ENCODE measurements around the gene DHX9. TPM values are rescaled to one million over a fixed set of nuclear protein-coding genes. Genes with fewer than 3 reads are reported as not detected.

Gene DHX9
- total and polyA plus RNA-seq, 4 experiments from 2014 or later, result 100 to 222 (median 165) TPM

GRCh38 chr1:182803846-182804245 lies 35.3 kb upstream of the DHX9 start:
- no peaks in the 10 kb centered on the region for H3K4me1 ChIP-seq (ENCODE audit: insufficient read depth, low read length)
- peaks cover 13 to 41% of the 10 kb centered on the region in 2 donors for H3K36me3 Mint-ChIP-seq
- H3K4me3 Mint-ChIP-seq, result no peak overlapping the region
- H3K4me1 Mint-ChIP-seq, result no peaks in the 10 kb centered on the region
- H3K27ac ChIP-seq (ENCODE audit: low read depth, low read length), result no peak overlapping the region
- H3K27me3 Mint-ChIP-seq, result no peaks in the 10 kb centered on the region
- DNase-seq, result no peak
- ChIA-PET CTCF (ENCODE audit: partially characterized antibody) (no interaction called here), POLR2A (ENCODE audit: partially characterized antibody) (no interaction called here)
- no peaks in the 10 kb centered on the region for H3K9me3 ChIP-seq (ENCODE audit: control insufficient read depth in 1 of 2, low read length in 2 of 2)
- H3K36me3 ChIP-seq (ENCODE audit: insufficient read depth, low read length), result no peaks in the 10 kb centered on the region
- no peak overlapping the region for H3K4me3 ChIP-seq (ENCODE audit: low read length in 2 of 2)
- H3K27ac Mint-ChIP-seq, result no peak overlapping the region
- H3K9me3 Mint-ChIP-seq, result no peaks in the 10 kb centered on the region
- intact Hi-C loops (cut with micrococcal nuclease), result no loop called here
- H3K27me3 ChIP-seq (ENCODE audit: insufficient read depth, low read length), result no peaks in the 10 kb centered on the region

- Histone ChIP-seq H3K4me3 (ENCODE audit: low read length in 2 of 2) (no peak overlapping the region), H3K9me3 (ENCODE audit: control insufficient read depth in 1 of 2, low read length in 2 of 2) (no peaks in the 10 kb centered on the region), H3K27ac (ENCODE audit: low read depth, low read length) (no peak overlapping the region), H3K4me1 (ENCODE audit: insufficient read depth, low read length) (no peaks in the 10 kb centered on the region), H3K27me3 (ENCODE audit: insufficient read depth, low read length) (no peaks in the 10 kb centered on the region), H3K36me3 (ENCODE audit: insufficient read depth, low read length) (no peaks in the 10 kb centered on the region)
- H3K27me3 Mint-ChIP-seq, result no peaks in the 10 kb centered on the region
- H3K4me3 Mint-ChIP-seq, result no peak overlapping the region
- intact Hi-C loops (cut with micrococcal nuclease), result no loop called here
- H3K36me3 Mint-ChIP-seq, result peaks cover 13 to 44% of the 10 kb centered on the region in 2 donors
- ChIA-PET POLR2A (ENCODE audit: partially characterized antibody) (no interaction called here), CTCF (ENCODE audit: partially characterized antibody) (no interaction called here)
- H3K27ac Mint-ChIP-seq, result peak overlapping the region in 1 of 7 donors; percentile 37
- no peaks in the 10 kb centered on the region for H3K4me1 Mint-ChIP-seq
- DNase-seq, result no peak
- H3K9me3 Mint-ChIP-seq, result no peaks in the 10 kb centered on the region
Observed at GRCh38 chr1:182806015-182806678, 33.0 kb upstream of the DHX9 start.

GRCh38 chr1:182807907-182808306 lies 31.2 kb upstream of the DHX9 start:
- Mint-ChIP-seq H3K27me3 (no peaks in the 10 kb centered on the region), H3K9me3 (no peaks in the 10 kb centered on the region), H3K4me1 (no peaks in the 10 kb centered on the region), H3K36me3 (peaks cover 13 to 53% of the 10 kb centered on the region in 2 donors), H3K4me3 (no peak overlapping the region), H3K27ac (no peak overlapping the region)
- intact Hi-C loops (cut with micrococcal nuclease), result no loop called here
- DNase-seq, result no peak
- no peak overlapping the region for H3K27ac ChIP-seq (ENCODE audit: low read depth, low read length)
- ChIA-PET POLR2A (ENCODE audit: partially characterized antibody) (no interaction called here), CTCF (ENCODE audit: partially characterized antibody) (no interaction called here)
- H3K27me3 ChIP-seq (ENCODE audit: insufficient read depth, low read length), result no peaks in the 10 kb centered on the region
- no peaks in the 10 kb centered on the region for H3K9me3 ChIP-seq (ENCODE audit: control insufficient read depth in 1 of 2, low read length in 2 of 2)
- H3K4me3 ChIP-seq (ENCODE audit: low read length in 2 of 2), result no peak overlapping the region
- H3K4me1 ChIP-seq (ENCODE audit: insufficient read depth, low read length), result no peaks in the 10 kb centered on the region
- H3K36me3 ChIP-seq (ENCODE audit: insufficient read depth, low read length), result no peaks in the 10 kb centered on the region

GRCh38 chr1:182809414-182809957 lies 29.7 kb upstream of the DHX9 start:
- Mint-ChIP-seq H3K9me3 (no peaks in the 10 kb centered on the region), H3K27me3 (no peaks in the 10 kb centered on the region), H3K4me3 (no peak overlapping the region), H3K36me3 (peaks cover 16 to 47% of the 10 kb centered on the region in 2 donors), H3K27ac (no peak overlapping the region), H3K4me1 (no peaks in the 10 kb centered on the region)
- no peaks in the 10 kb centered on the region for H3K27me3 ChIP-seq (ENCODE audit: insufficient read depth, low read length)
- ChIA-PET POLR2A (ENCODE audit: partially characterized antibody) (no interaction called here), CTCF (ENCODE audit: partially characterized antibody) (no interaction called here)
- no peaks in the 10 kb centered on the region for H3K36me3 ChIP-seq (ENCODE audit: insufficient read depth, low read length)
- H3K4me1 ChIP-seq (ENCODE audit: insufficient read depth, low read length), result no peaks in the 10 kb centered on the region
- H3K27ac ChIP-seq (ENCODE audit: low read depth, low read length), result no peak overlapping the region
- H3K9me3 ChIP-seq (ENCODE audit: control insufficient read depth in 1 of 2, low read length in 2 of 2), result no peaks in the 10 kb centered on the region
- H3K4me3 ChIP-seq (ENCODE audit: low read length in 2 of 2), result no peak overlapping the region
- intact Hi-C loops (cut with micrococcal nuclease), result no loop called here
- no peak for DNase-seq

GRCh38 chr1:182811975-182812722 lies 27.0 kb upstream of the DHX9 start:
- ChIA-PET CTCF (ENCODE audit: partially characterized antibody) (interaction anchor here (2.2 kb wide), 1 partner anchor 217 kb away, joined by 8 read pairs; no protein-coding TSS in a partner anchor), POLR2A (ENCODE audit: partially characterized antibody) (no interaction called here)
- Histone ChIP-seq H3K36me3 (ENCODE audit: insufficient read depth, low read length) (peaks cover 2% of the 10 kb centered on the region), H3K9me3 (ENCODE audit: control insufficient read depth in 1 of 2, low read length in 2 of 2) (no peaks in the 10 kb centered on the region), H3K4me1 (ENCODE audit: insufficient read depth, low read length) (no peaks in the 10 kb centered on the region), H3K4me3 (ENCODE audit: low read length in 2 of 2) (no peak overlapping the region), H3K27ac (ENCODE audit: low read depth, low read length) (no peak overlapping the region), H3K27me3 (ENCODE audit: insufficient read depth, low read length) (no peaks in the 10 kb centered on the region)
- Mint-ChIP-seq H3K27me3 (no peaks in the 10 kb centered on the region), H3K4me3 (no peak overlapping the region), H3K27ac (no peak overlapping the region), H3K9me3 (no peaks in the 10 kb centered on the region), H3K36me3 (peaks cover 20 to 41% of the 10 kb centered on the region in 2 donors), H3K4me1 (no peaks in the 10 kb centered on the region)
- intact Hi-C loops (cut with micrococcal nuclease), result no loop called here
- no peak for DNase-seq

- intact Hi-C loops (cut with micrococcal nuclease), result no loop called here
- H3K27ac Mint-ChIP-seq, result no peak overlapping the region
- no peaks in the 10 kb centered on the region for H3K4me1 ChIP-seq (ENCODE audit: insufficient read depth, low read length)
- DNase-seq, result no peak
- ChIA-PET POLR2A (ENCODE audit: partially characterized antibody) (no interaction called here), CTCF (ENCODE audit: partially characterized antibody) (no interaction called here)
- H3K4me3 ChIP-seq (ENCODE audit: low read length in 2 of 2), result no peak overlapping the region
- peak overlapping the region in 1 of 8 donors; percentile 13 for H3K4me3 Mint-ChIP-seq
- H3K36me3 ChIP-seq (ENCODE audit: insufficient read depth, low read length), result peaks cover 6% of the 10 kb centered on the region
- H3K27me3 Mint-ChIP-seq, result no peaks in the 10 kb centered on the region
- no peaks in the 10 kb centered on the region for H3K27me3 ChIP-seq (ENCODE audit: insufficient read depth, low read length)
- H3K27ac ChIP-seq (ENCODE audit: low read depth, low read length), result no peak overlapping the region
- H3K36me3 Mint-ChIP-seq, result peaks cover 43 to 61% of the 10 kb centered on the region in 2 donors
- H3K9me3 ChIP-seq (ENCODE audit: control insufficient read depth in 1 of 2, low read length in 2 of 2), result no peaks in the 10 kb centered on the region
- no peaks in the 10 kb centered on the region for H3K4me1 Mint-ChIP-seq
- no peaks in the 10 kb centered on the region for H3K9me3 Mint-ChIP-seq
Observed at GRCh38 chr1:182816863-182817262, 22.3 kb upstream of the DHX9 start.

- H3K9me3 Mint-ChIP-seq, result no peaks in the 10 kb centered on the region
- ChIA-PET CTCF (ENCODE audit: partially characterized antibody) (no interaction called here), POLR2A (ENCODE audit: partially characterized antibody) (no interaction called here)
- Histone ChIP-seq H3K27ac (ENCODE audit: low read depth, low read length) (no peak overlapping the region), H3K36me3 (ENCODE audit: insufficient read depth, low read length) (peaks cover 6% of the 10 kb centered on the region), H3K4me3 (ENCODE audit: low read length in 2 of 2) (no peak overlapping the region), H3K27me3 (ENCODE audit: insufficient read depth, low read length) (no peaks in the 10 kb centered on the region), H3K4me1 (ENCODE audit: insufficient read depth, low read length) (no peaks in the 10 kb centered on the region), H3K9me3 (ENCODE audit: control insufficient read depth in 1 of 2, low read length in 2 of 2) (no peaks in the 10 kb centered on the region)
- H3K27ac Mint-ChIP-seq, result no peak overlapping the region
- H3K36me3 Mint-ChIP-seq, result peaks cover 43 to 60% of the 10 kb centered on the region in 2 donors
- H3K4me1 Mint-ChIP-seq, result no peaks in the 10 kb centered on the region
- intact Hi-C loops (cut with micrococcal nuclease), result no loop called here
- H3K27me3 Mint-ChIP-seq, result no peaks in the 10 kb centered on the region
- no peak overlapping the region for H3K4me3 Mint-ChIP-seq
- no peak for DNase-seq
Observed at GRCh38 chr1:182817802-182818201, 21.3 kb upstream of the DHX9 start.

Data from CD4-positive, alpha-beta memory T cell (primary cell).